ENCODE results near the gene HTT-AS.
A peak's percentile ranks its signal among the peaks of the same experiment; 100 is the strongest.

The HTT-AS gene

GRCh38 chr4:3044870-3045819, 29.2 kb downstream of the HTT-AS start:
- DNase-seq (ENCODE audit: low read depth in 2 of 2): peak; percentile 48 to 76
- TF ChIP-seq CTCF (IDR thresholded peaks at IDR 0.05; ENCODE audit: low read depth, low read length): peak; percentile 2
- no peak overlapping the region for H3K4me3 ChIP-seq (replicated peaks in 1 of 2; ENCODE audit: low read depth in 2 of 2, low read length in 2 of 2)

GRCh38 chr4:3043282-3044020, 30.9 kb downstream of the HTT-AS start:
- no peak overlapping the region for H3K4me3 ChIP-seq (replicated peaks in 1 of 2; ENCODE audit: low read depth in 2 of 2, low read length in 2 of 2)
- DNase-seq (ENCODE audit: low read depth in 2 of 2): no peak
- TF ChIP-seq CTCF (IDR thresholded peaks at IDR 0.05; ENCODE audit: low read depth, low read length): no peak

- H3K4me3 ChIP-seq (replicated peaks in 1 of 2; ENCODE audit: low read depth in 2 of 2, low read length in 2 of 2): peak overlapping the region in 1 of 2 donors; percentile 51
These were observed 32.1 kb downstream of the HTT-AS start for GRCh38 chr4:3042226-3042625.

GRCh38 chr4:3041192-3042142, 32.9 kb downstream of the HTT-AS start:
- H3K4me3 ChIP-seq (replicated peaks in 1 of 2; ENCODE audit: low read depth in 2 of 2, low read length in 2 of 2): peak overlapping the region; percentile 9 to 51
- peak; percentile 16 to 70 for DNase-seq (ENCODE audit: low read depth in 2 of 2)
- no peak for TF ChIP-seq CTCF (IDR thresholded peaks at IDR 0.05; ENCODE audit: low read depth, low read length)

More at GRCh38 chr4:3042226-3042625, 32.1 kb downstream of the HTT-AS start:
- no peak for TF ChIP-seq CTCF (IDR thresholded peaks at IDR 0.05; ENCODE audit: low read depth, low read length)
- no peak for DNase-seq (ENCODE audit: low read depth in 2 of 2)

- H3K4me3 ChIP-seq (replicated peaks in 1 of 2; ENCODE audit: low read depth in 2 of 2, low read length in 2 of 2): peak overlapping the region in 1 of 2 donors; percentile 51
- no peak for TF ChIP-seq CTCF (IDR thresholded peaks at IDR 0.05; ENCODE audit: low read depth, low read length)
- DNase-seq (ENCODE audit: low read depth in 2 of 2): no peak
These were observed 33.7 kb downstream of the HTT-AS start for GRCh38 chr4:3040452-3041191.

All from cardiac fibroblast (primary cell).